Fibroblast of skin of right biceps (primary cell): Measurements from ENCODE around the gene FAM167B.
"Not testable (repeated sequence)": the region's sequence is repeated elsewhere in the genome, so short reads cannot be mapped to it uniquely, and the experiment has no call there.

ENCODE experiments used
- DNase-seq: peaks from one replicate; pipeline ENCODE4 v3.0.0-alpha.2; 2013

Gene FAM167B

GRCh38 chr1:32263744-32264143, 16.7 kb downstream of the FAM167B start:
- DNase-seq: no peak

GRCh38 chr1:32265846-32266245, 18.8 kb downstream of the FAM167B start:
- DNase-seq: no peak

- peak; percentile 69 for DNase-seq
Observed at GRCh38 chr1:32266921-32267591, 20.0 kb downstream of the FAM167B start.

GRCh38 chr1:32269744-32270143, 22.7 kb downstream of the FAM167B start:
- no peak for DNase-seq

- no peak for DNase-seq
Observed at GRCh38 chr1:32272557-32273390, 25.8 kb downstream of the FAM167B start.

- DNase-seq: peak; percentile 12
Observed at GRCh38 chr1:32273391-32274208, 26.6 kb downstream of the FAM167B start.

GRCh38 chr1:32274646-32275340, 27.8 kb downstream of the FAM167B start:
- no peak for DNase-seq

- peak; percentile 6 for DNase-seq
Observed at GRCh38 chr1:32275424-32275823, 28.4 kb downstream of the FAM167B start.

- no peak for DNase-seq
Observed at GRCh38 chr1:32276032-32276782, 29.2 kb downstream of the FAM167B start.

- DNase-seq: not testable (repeated sequence)
Observed at GRCh38 chr1:32284777-32285176, 37.8 kb downstream of the FAM167B start.

GRCh38 chr1:32285658-32286057, 38.6 kb downstream of the FAM167B start:
- no peak for DNase-seq

GRCh38 chr1:32286763-32287162, 39.7 kb downstream of the FAM167B start:
- DNase-seq: no peak

- DNase-seq: no peak
Observed at GRCh38 chr1:32289256-32289655, 42.2 kb downstream of the FAM167B start.

- DNase-seq: peak; percentile 71
Observed at GRCh38 chr1:32291145-32291707, 44.2 kb downstream of the FAM167B start.

- peak; percentile 97 for DNase-seq
Observed at GRCh38 chr1:32291708-32292538, 44.9 kb downstream of the FAM167B start, which contains the start of gene HDAC1. Gene HDAC1, plus strand, starts transcription at chr1:32292083. Its CDS starts 87 bp downstream, at chr1:32292170.

GRCh38 chr1:32298211-32298610, 51.2 kb downstream of the FAM167B start:
- not testable (repeated sequence) for DNase-seq
